HG02588 (cell line): ENCODE measurements around the gene FUBP3.

Experiments used
- ATAC-seq: cut with Tn5 transposase; IDR thresholded peaks from one replicate; pipeline ENCODE4 v1.9.1; 2021; ENCODE audit warnings: mild to moderate bottlenecking, moderate library complexity; ENCODE audit not compliant: unreplicated experiment

The FUBP3 gene

GRCh38 chr9:130661451-130662098 is 82.2 kb downstream of the FUBP3 start:
- no peak for ATAC-seq

GRCh38 chr9:130662099-130662969 is 83.0 kb downstream of the FUBP3 start:
- no peak for ATAC-seq

- no peak for ATAC-seq
These were observed 83.5 kb downstream of the FUBP3 start for GRCh38 chr9:130662970-130663257.

GRCh38 chr9:130663258-130663976 is 84.0 kb downstream of the FUBP3 start:
- no peak for ATAC-seq

- no peak for ATAC-seq
These were observed 84.5 kb downstream of the FUBP3 start for GRCh38 chr9:130663977-130664250.

GRCh38 chr9:130664251-130665028 is 85.1 kb downstream of the FUBP3 start, which contains the start of gene PRDM12:
TSS of gene PRDM12 (plus strand) at chr9:130664594. CDS start at chr9:130664654, 60 bp downstream.
- no peak for ATAC-seq

GRCh38 chr9:130665029-130665430 is 85.7 kb downstream of the FUBP3 start:
- ATAC-seq: no peak

- no peak for ATAC-seq
These were observed 86.3 kb downstream of the FUBP3 start for GRCh38 chr9:130665431-130666392.

GRCh38 chr9:130666393-130667119 is 87.2 kb downstream of the FUBP3 start:
- ATAC-seq: no peak

- ATAC-seq: no peak
These were observed 87.7 kb downstream of the FUBP3 start for GRCh38 chr9:130667120-130667435.

- no peak for ATAC-seq
These were observed 88.8 kb downstream of the FUBP3 start for GRCh38 chr9:130668196-130668595.

- no peak for ATAC-seq
These were observed 89.3 kb downstream of the FUBP3 start for GRCh38 chr9:130668659-130669058.

GRCh38 chr9:130669965-130670364 is 90.6 kb downstream of the FUBP3 start:
- no peak for ATAC-seq

GRCh38 chr9:130670644-130671043 is 91.3 kb downstream of the FUBP3 start:
- ATAC-seq: no peak

- ATAC-seq: no peak
These were observed 93.1 kb downstream of the FUBP3 start for GRCh38 chr9:130672466-130672865.

GRCh38 chr9:130672933-130673615 is 93.7 kb downstream of the FUBP3 start:
- ATAC-seq: no peak

- no peak for ATAC-seq
These were observed 96.0 kb downstream of the FUBP3 start for GRCh38 chr9:130675396-130675795.

- ATAC-seq: no peak
These were observed 97.9 kb downstream of the FUBP3 start for GRCh38 chr9:130677252-130677651.
